PFSK-1 (cell line): Measurements from ENCODE around the gene MAN1C1.

ENCODE experiments used
- POLR2AphosphoS5 ChIP-seq: IDR thresholded peaks from 2 replicates; pipeline ENCODE4 v1.6.1; 2012; ENCODE audit warnings: low read depth, mild to moderate bottlenecking, control low read depth, low read length, moderate library complexity
- TAF1 ChIP-seq: IDR thresholded peaks from 2 replicates; pipeline ENCODE4 v1.6.1; 2012; ENCODE audit warnings: low read length, control low read depth, borderline replicate concordance; ENCODE audit not compliant: insufficient read depth
- TF ChIP-seq, protein P1 (sequence below), 2 experiments: IDR thresholded peaks; 2 replicates each; pipeline versions ENCODE4 v1.6.1 to v1.8.0; 2011 to 2012; ENCODE audit warnings: low read depth in 2 of 2, low read length in 2 of 2, control low read depth in 1 of 2, inconsistent platforms in 1 of 2, mild to moderate bottlenecking in 1 of 2, moderate library complexity in 1 of 2; ENCODE audit not compliant: insufficient read depth in 1 of 2

DNA sequence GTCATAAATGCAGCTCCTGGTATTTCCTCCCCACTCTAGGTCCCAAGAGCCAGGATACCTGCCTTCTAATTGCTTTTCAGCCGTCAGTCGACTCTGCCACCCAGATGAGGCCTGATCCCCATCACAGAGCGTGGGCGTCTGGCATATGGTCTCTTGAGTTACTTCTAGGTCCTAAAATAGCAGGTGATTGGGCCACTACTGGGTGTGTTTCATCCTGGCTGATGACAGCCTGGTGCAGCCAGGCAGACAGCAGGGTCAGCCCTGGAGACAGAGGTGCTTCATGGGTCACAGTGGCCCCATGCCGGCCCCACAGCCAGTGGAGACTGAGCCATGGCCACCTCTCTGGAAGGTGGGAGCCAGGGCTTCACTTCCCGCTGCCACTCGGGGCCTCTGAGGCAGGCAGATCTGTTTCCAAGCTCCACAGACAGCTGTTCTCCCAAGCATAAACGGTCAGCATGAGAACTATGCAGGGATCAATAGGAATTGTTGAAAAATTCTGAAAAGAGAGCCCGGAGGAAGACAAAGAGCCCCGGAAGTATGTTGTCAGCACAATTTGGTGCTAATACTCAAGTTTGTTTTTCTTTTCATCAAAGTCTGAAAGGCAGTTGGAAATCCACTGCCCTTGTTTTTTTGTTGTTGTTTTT, 83.0 kb downstream of the MAN1C1 start:
- TF ChIP-seq POLR2AphosphoS5 (no peak), TAF1 (no peak)
- TF ChIP-seq, protein P1, sequence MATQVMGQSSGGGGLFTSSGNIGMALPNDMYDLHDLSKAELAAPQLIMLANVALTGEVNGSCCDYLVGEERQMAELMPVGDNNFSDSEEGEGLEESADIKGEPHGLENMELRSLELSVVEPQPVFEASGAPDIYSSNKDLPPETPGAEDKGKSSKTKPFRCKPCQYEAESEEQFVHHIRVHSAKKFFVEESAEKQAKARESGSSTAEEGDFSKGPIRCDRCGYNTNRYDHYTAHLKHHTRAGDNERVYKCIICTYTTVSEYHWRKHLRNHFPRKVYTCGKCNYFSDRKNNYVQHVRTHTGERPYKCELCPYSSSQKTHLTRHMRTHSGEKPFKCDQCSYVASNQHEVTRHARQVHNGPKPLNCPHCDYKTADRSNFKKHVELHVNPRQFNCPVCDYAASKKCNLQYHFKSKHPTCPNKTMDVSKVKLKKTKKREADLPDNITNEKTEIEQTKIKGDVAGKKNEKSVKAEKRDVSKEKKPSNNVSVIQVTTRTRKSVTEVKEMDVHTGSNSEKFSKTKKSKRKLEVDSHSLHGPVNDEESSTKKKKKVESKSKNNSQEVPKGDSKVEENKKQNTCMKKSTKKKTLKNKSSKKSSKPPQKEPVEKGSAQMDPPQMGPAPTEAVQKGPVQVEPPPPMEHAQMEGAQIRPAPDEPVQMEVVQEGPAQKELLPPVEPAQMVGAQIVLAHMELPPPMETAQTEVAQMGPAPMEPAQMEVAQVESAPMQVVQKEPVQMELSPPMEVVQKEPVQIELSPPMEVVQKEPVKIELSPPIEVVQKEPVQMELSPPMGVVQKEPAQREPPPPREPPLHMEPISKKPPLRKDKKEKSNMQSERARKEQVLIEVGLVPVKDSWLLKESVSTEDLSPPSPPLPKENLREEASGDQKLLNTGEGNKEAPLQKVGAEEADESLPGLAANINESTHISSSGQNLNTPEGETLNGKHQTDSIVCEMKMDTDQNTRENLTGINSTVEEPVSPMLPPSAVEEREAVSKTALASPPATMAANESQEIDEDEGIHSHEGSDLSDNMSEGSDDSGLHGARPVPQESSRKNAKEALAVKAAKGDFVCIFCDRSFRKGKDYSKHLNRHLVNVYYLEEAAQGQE (IDR thresholded peaks at IDR 0.05; ENCODE audit: insufficient read depth in 1 of 2, low read depth in 2 of 2, low read length in 2 of 2): no peak
